Naive thymus-derived CD8-positive, alpha-beta T cell (primary cell): ENCODE results near the gene EIF5. TPM values are rescaled to one million over a fixed set of nuclear protein-coding genes. Genes with fewer than 3 reads are reported as not detected.

Experiments used
- ATAC-seq, 2 donors: fragments of 150-1000 bp; cut with Tn5 transposase in 1 of 2; sonication (Bioruptor Pico), chemical (Tn5 transposase) in 1 of 2; 1 replicate in 1 of 2; 2 replicates in 1 of 2; pipeline ENCODE4 v1.10.0; 2021; ENCODE audit warnings: mild to moderate bottlenecking in 2 of 2, moderate library complexity in 2 of 2
- POLR2A ChIA-PET: fragments of 350-600 bp; sonication (Branson Sonifier 250); formaldehyde crosslinking; loops from one replicate; lab custom pipeline; 2021; ENCODE audit warnings: antibody characterized with exemption; lab: Charles Lee
- DNase-seq, 10 donors: peaks; one replicate each; pipeline versions ENCODE4 v3.0.0 to v3.0.0-alpha.2; 2020 to 2022
- H3K27ac Mint-ChIP-seq, 10 donors: one replicate each; pipeline ENCODE4 v1.8.0; 2020 to 2022; ENCODE audit warnings: mild to moderate bottlenecking in 10 of 10, mixed read lengths in 10 of 10, moderate library complexity in 4 of 10, inconsistent platforms in 1 of 10
- H3K27me3 Mint-ChIP-seq, 5 donors: one replicate each; pipeline ENCODE4 v1.8.0; 2021 to 2022; ENCODE audit warnings: mixed read lengths in 5 of 5
- H3K36me3 Mint-ChIP-seq, 3 donors: one replicate each; pipeline ENCODE4 v1.8.0; 2020 to 2022; ENCODE audit warnings: mixed read lengths in 3 of 3, mild to moderate bottlenecking in 2 of 3, inconsistent platforms in 1 of 3
- H3K4me1 Mint-ChIP-seq, 4 donors: one replicate each; pipeline ENCODE4 v1.8.0; 2021 to 2022; ENCODE audit warnings: mixed read lengths in 4 of 4
- H3K4me3 Mint-ChIP-seq, 10 donors: one replicate each; pipeline ENCODE4 v1.8.0; 2020 to 2022; ENCODE audit warnings: mild to moderate bottlenecking in 10 of 10, mixed read lengths in 10 of 10, moderate library complexity in 6 of 10, inconsistent platforms in 1 of 10
- H3K9me3 Mint-ChIP-seq, 9 donors: one replicate each; pipeline ENCODE4 v1.8.0; 2020 to 2022; ENCODE audit warnings: mixed read lengths in 9 of 9, mild to moderate bottlenecking in 3 of 9, inconsistent platforms in 1 of 9, moderate library complexity in 1 of 9
- polyA plus RNA-seq, 3 donors: library from polyadenylated mRNA; unstranded; fragments of 300-500 nt; fragmentation: Illumina TruSeq; gene quantifications; one replicate each; pipeline ENCODE4 v1.2.3, GENCODE V29; 2021
- total RNA-seq, 8 experiments: library from RNA in 2 of 8; stranded (reverse) in 2 of 8; gene quantifications; one replicate each; pipeline ENCODE4 v1.2.3 and lab custom pipeline; 2021 to 2026

Gene EIF5
- total RNA-seq (100 to 1,000 TPM; 368 to 375 TPM), polyA plus RNA-seq (100 to 1,000 TPM; 283 to 332 (median 317) TPM), total RNA-seq (lab: John Stamatoyannopoulos, UW) (410 to 1,182 (median 545) reads per million in 6 experiments)

GRCh38 chr14:103333754-103334643, at the start of gene EIF5:
Gene EIF5, plus strand, starts transcription at chr14:103334237. Its CDS starts 1,624 bp downstream, at chr14:103335861.
- H3K4me1 Mint-ChIP-seq = peaks cover 13 to 57% (median 37%) of the 10 kb centered on the region in 4 donors
- peaks cover 0 to 2% (median 0%) of the 10 kb centered on the region in 5 donors for H3K27me3 Mint-ChIP-seq
- DNase-seq = peak; percentile 97 to 100 (median 99)
- peaks cover 0 to 2% (median 0%) of the 10 kb centered on the region in 9 donors for H3K9me3 Mint-ChIP-seq
- peak within 1 kb of the TSS; percentile 88 to 99 (median 94) for H3K4me3 Mint-ChIP-seq
- peak within 1 kb of the TSS; percentile 95 to 99 (median 98) for H3K27ac Mint-ChIP-seq
- POLR2A ChIA-PET = interaction anchor here (0.8 to 4.4 kb wide), 18 partner anchors 10 to 1742 kb away, joined by 3 to 50 read pairs (median 6); partner anchors contain the start of genes BAG5, COA8, KLC1 and MARK3
- peaks cover 16 to 43% (median 33%) of the 10 kb centered on the region in 3 donors for H3K36me3 Mint-ChIP-seq
- peak; percentile 88 for ATAC-seq

GRCh38 chr14:103284574-103285467, 49.2 kb upstream of the EIF5 start:
- POLR2A ChIA-PET = no interaction called here
- H3K4me1 Mint-ChIP-seq = peaks cover 0 to 8% (median 2%) of the 10 kb centered on the region in 4 donors
- H3K27me3 Mint-ChIP-seq = peaks cover 40 to 85% (median 66%) of the 10 kb centered on the region in 5 donors

GRCh38 chr14:103286460-103286859, 47.6 kb upstream of the EIF5 start:
- H3K27me3 Mint-ChIP-seq = peaks cover 30 to 77% (median 53%) of the 10 kb centered on the region in 5 donors

More at GRCh38 chr14:103284574-103285467, 49.2 kb upstream of the EIF5 start:
- peak overlapping the region in 1 of 10 donors; percentile 13 for H3K27ac Mint-ChIP-seq
- no peaks in the 10 kb centered on the region for H3K9me3 Mint-ChIP-seq
- no peak overlapping the region for H3K4me3 Mint-ChIP-seq
- ATAC-seq (no peak), DNase-seq (no peak)
- H3K36me3 Mint-ChIP-seq = no peaks in the 10 kb centered on the region

GRCh38 chr14:103286968-103287850, 46.8 kb upstream of the EIF5 start:
- H3K36me3 Mint-ChIP-seq = no peaks in the 10 kb centered on the region
- DNase-seq (no peak), ATAC-seq (no peak)
- H3K27me3 Mint-ChIP-seq = peaks cover 25 to 77% (median 46%) of the 10 kb centered on the region in 5 donors
- peaks cover 0 to under 1% (median 0%) of the 10 kb centered on the region in 4 donors for H3K4me1 Mint-ChIP-seq
- no peak overlapping the region for H3K27ac Mint-ChIP-seq
- H3K9me3 Mint-ChIP-seq = no peaks in the 10 kb centered on the region
- H3K4me3 Mint-ChIP-seq = no peak overlapping the region
- POLR2A ChIA-PET = no interaction called here

More at GRCh38 chr14:103286460-103286859, 47.6 kb upstream of the EIF5 start:
- no peak overlapping the region for H3K4me3 Mint-ChIP-seq
- no peak for DNase-seq
- H3K36me3 Mint-ChIP-seq = no peaks in the 10 kb centered on the region
- no peak for ATAC-seq
- POLR2A ChIA-PET = no interaction called here
- no peaks in the 10 kb centered on the region for H3K4me1 Mint-ChIP-seq
- H3K27ac Mint-ChIP-seq = no peak overlapping the region
- no peaks in the 10 kb centered on the region for H3K9me3 Mint-ChIP-seq

- Mint-ChIP-seq H3K9me3 (no peaks in the 10 kb centered on the region), H3K4me1 (peaks cover 0 to 7% (median 3%) of the 10 kb centered on the region in 4 donors), H3K36me3 (no peaks in the 10 kb centered on the region), H3K4me3 (no peak overlapping the region), H3K27me3 (peaks cover 22 to 75% (median 41%) of the 10 kb centered on the region in 5 donors), H3K27ac (no peak overlapping the region)
- ATAC-seq (no peak), DNase-seq (no peak)
- POLR2A ChIA-PET = no interaction called here
Observed at GRCh38 chr14:103288076-103288766, 45.8 kb upstream of the EIF5 start.

- no peaks in the 10 kb centered on the region for H3K36me3 Mint-ChIP-seq
- H3K9me3 Mint-ChIP-seq = no peaks in the 10 kb centered on the region
- no peak overlapping the region for H3K4me3 Mint-ChIP-seq
- POLR2A ChIA-PET = no interaction called here
- peaks cover 0 to 7% (median 3%) of the 10 kb centered on the region in 4 donors for H3K4me1 Mint-ChIP-seq
- DNase-seq (no peak), ATAC-seq (no peak)
- H3K27ac Mint-ChIP-seq = no peak overlapping the region
- H3K27me3 Mint-ChIP-seq = peaks cover 13 to 68% (median 32%) of the 10 kb centered on the region in 5 donors
Observed at GRCh38 chr14:103290056-103290455, 44.0 kb upstream of the EIF5 start.

- DNase-seq (no peak), ATAC-seq (no peak)
Observed at GRCh38 chr14:103290494-103290893, 43.5 kb upstream of the EIF5 start.

GRCh38 chr14:103290961-103291360, 43.1 kb upstream of the EIF5 start:
- Mint-ChIP-seq H3K4me3 (no peak overlapping the region), H3K27ac (no peak overlapping the region), H3K4me1 (peaks cover 0 to 7% (median 3%) of the 10 kb centered on the region in 4 donors), H3K27me3 (peaks cover 8 to 59% (median 29%) of the 10 kb centered on the region in 5 donors), H3K36me3 (no peaks in the 10 kb centered on the region), H3K9me3 (no peaks in the 10 kb centered on the region)
- ATAC-seq (no peak), DNase-seq (no peak)
- POLR2A ChIA-PET = no interaction called here

More at GRCh38 chr14:103290494-103290893, 43.5 kb upstream of the EIF5 start:
- Mint-ChIP-seq H3K9me3 (no peaks in the 10 kb centered on the region), H3K27ac (no peak overlapping the region), H3K4me3 (no peak overlapping the region), H3K27me3 (peaks cover 10 to 64% (median 29%) of the 10 kb centered on the region in 5 donors), H3K4me1 (peaks cover 0 to 7% (median 3%) of the 10 kb centered on the region in 4 donors), H3K36me3 (no peaks in the 10 kb centered on the region)
- POLR2A ChIA-PET = no interaction called here

GRCh38 chr14:103292426-103293374, 41.3 kb upstream of the EIF5 start:
- ATAC-seq (peak; percentile 92 to 98), DNase-seq (peak; percentile 47 to 82 (median 67))
- peaks cover 8 to 44% (median 18%) of the 10 kb centered on the region in 5 donors for H3K27me3 Mint-ChIP-seq
- no peak overlapping the region for H3K27ac Mint-ChIP-seq
- peaks cover 0 to 7% (median 3%) of the 10 kb centered on the region in 4 donors for H3K4me1 Mint-ChIP-seq
- POLR2A ChIA-PET = interaction anchor here (1.4 kb wide), 1 partner anchor 41 kb away, joined by 6 read pairs; the partner anchor contains the start of gene EIF5
- no peaks in the 10 kb centered on the region for H3K36me3 Mint-ChIP-seq
- no peak overlapping the region for H3K4me3 Mint-ChIP-seq
- no peaks in the 10 kb centered on the region for H3K9me3 Mint-ChIP-seq

- peaks cover 0 to 7% (median 3%) of the 10 kb centered on the region in 4 donors for H3K4me1 Mint-ChIP-seq
- POLR2A ChIA-PET = no interaction called here
- H3K4me3 Mint-ChIP-seq = no peak overlapping the region
- ATAC-seq (no peak), DNase-seq (no peak)
- no peaks in the 10 kb centered on the region for H3K9me3 Mint-ChIP-seq
- H3K27me3 Mint-ChIP-seq = peaks cover 6 to 36% (median 15%) of the 10 kb centered on the region in 5 donors
- no peaks in the 10 kb centered on the region for H3K36me3 Mint-ChIP-seq
- no peak overlapping the region for H3K27ac Mint-ChIP-seq
Observed at GRCh38 chr14:103293465-103293864, 40.6 kb upstream of the EIF5 start.
